ENCODE measurements around the gene RMI1.
"Not testable (repeated sequence)": the region's sequence is repeated elsewhere in the genome, so short reads cannot be mapped to it uniquely, and the experiment has no call there.

Gene RMI1

GRCh38 chr9:83980395-83981125 is at the start of gene RMI1:
Gene RMI1, plus strand, starts transcription at chr9:83980805. Its CDS starts 20,182 bp downstream, at chr9:84000987.
- peak; percentile 94 for DNase-seq (ENCODE audit: low spot score)

- no peak for DNase-seq (ENCODE audit: low spot score)
Measured at GRCh38 chr9:83930881-83931280, 49.7 kb upstream of the RMI1 start.

GRCh38 chr9:83932011-83932410 is 48.6 kb upstream of the RMI1 start:
- DNase-seq (ENCODE audit: low spot score), result no peak

GRCh38 chr9:83932851-83933250 is 47.8 kb upstream of the RMI1 start:
- DNase-seq (ENCODE audit: low spot score), result no peak

- DNase-seq (ENCODE audit: low spot score), result no peak
Measured at GRCh38 chr9:83933790-83934189, 46.8 kb upstream of the RMI1 start.

- DNase-seq (ENCODE audit: low spot score), result no peak
Measured at GRCh38 chr9:83934569-83935275, 45.9 kb upstream of the RMI1 start.

- DNase-seq (ENCODE audit: low spot score), result no peak
Measured at GRCh38 chr9:83935276-83935935, 45.2 kb upstream of the RMI1 start.

- DNase-seq (ENCODE audit: low spot score), result no peak
Measured at GRCh38 chr9:83936523-83936922, 44.1 kb upstream of the RMI1 start.

GRCh38 chr9:83937861-83938455 is 42.6 kb upstream of the RMI1 start:
- peak; percentile 46 for DNase-seq (ENCODE audit: low spot score)

- no peak for DNase-seq (ENCODE audit: low spot score)
Measured at GRCh38 chr9:83940590-83941303, 39.9 kb upstream of the RMI1 start.

- not testable (repeated sequence) for DNase-seq (ENCODE audit: low spot score)
Measured at GRCh38 chr9:83948096-83948495, 32.5 kb upstream of the RMI1 start.

GRCh38 chr9:83956086-83956435 is 24.5 kb upstream of the RMI1 start:
- peak; percentile 14 for DNase-seq (ENCODE audit: low spot score)

- peak; percentile 73 for DNase-seq (ENCODE audit: low spot score)
Measured at GRCh38 chr9:83956436-83957247, 24.0 kb upstream of the RMI1 start.

GRCh38 chr9:83957248-83957513 is 23.4 kb upstream of the RMI1 start:
- DNase-seq (ENCODE audit: low spot score), result no peak

GRCh38 chr9:83959061-83959460 is 21.5 kb upstream of the RMI1 start:
- DNase-seq (ENCODE audit: low spot score), result no peak

GRCh38 chr9:83960991-83961390 is 19.6 kb upstream of the RMI1 start:
- no peak for DNase-seq (ENCODE audit: low spot score)

GRCh38 chr9:83962165-83962564 is 18.4 kb upstream of the RMI1 start:
- no peak for DNase-seq (ENCODE audit: low spot score)

- DNase-seq (ENCODE audit: low spot score), result no peak
Measured at GRCh38 chr9:83964973-83965349, 15.6 kb upstream of the RMI1 start.

- no peak for DNase-seq (ENCODE audit: low spot score)
Measured at GRCh38 chr9:83965350-83966208, 15.0 kb upstream of the RMI1 start.

- no peak for DNase-seq (ENCODE audit: low spot score)
Measured at GRCh38 chr9:83966209-83966582, 14.4 kb upstream of the RMI1 start.

GRCh38 chr9:83967073-83967472 is 13.5 kb upstream of the RMI1 start:
- DNase-seq (ENCODE audit: low spot score), result no peak

Data from germinal center (tissue), 1 donor.